Eye (tissue), 1 donor: Measurements from ENCODE around the gene ATP6V1C2.
A peak's percentile ranks its signal among the peaks of the same experiment; 100 is the strongest.

ENCODE experiments used
- DNase-seq: peaks from one replicate; pipeline ENCODE4 v3.0.0-alpha.2; 2015

Gene ATP6V1C2

GRCh38 chr2:10733566-10733925 is 12.1 kb downstream of the ATP6V1C2 start:
- DNase-seq = no peak

- DNase-seq = no peak
Measured at GRCh38 chr2:10733980-10734379, 12.6 kb downstream of the ATP6V1C2 start.

- no peak for DNase-seq
Measured at GRCh38 chr2:10738192-10738591, 16.8 kb downstream of the ATP6V1C2 start.

GRCh38 chr2:10740226-10740625 is 18.8 kb downstream of the ATP6V1C2 start:
- no peak for DNase-seq

GRCh38 chr2:10741139-10741538 is 19.7 kb downstream of the ATP6V1C2 start:
- DNase-seq = no peak

GRCh38 chr2:10742666-10743065 is 21.2 kb downstream of the ATP6V1C2 start:
- no peak for DNase-seq

- DNase-seq = no peak
Measured at GRCh38 chr2:10750610-10751009, 29.2 kb downstream of the ATP6V1C2 start.

GRCh38 chr2:10752236-10752635 is 30.8 kb downstream of the ATP6V1C2 start:
- DNase-seq = no peak

GRCh38 chr2:10753156-10753555 is 31.7 kb downstream of the ATP6V1C2 start:
- DNase-seq = no peak

GRCh38 chr2:10753876-10754275 is 32.4 kb downstream of the ATP6V1C2 start:
- no peak for DNase-seq

GRCh38 chr2:10755621-10756020 is 34.2 kb downstream of the ATP6V1C2 start:
- DNase-seq = no peak

- no peak for DNase-seq
Measured at GRCh38 chr2:10757814-10758286, 36.4 kb downstream of the ATP6V1C2 start.

GRCh38 chr2:10759151-10759714 is 37.8 kb downstream of the ATP6V1C2 start:
- no peak for DNase-seq

- no peak for DNase-seq
Measured at GRCh38 chr2:10760794-10761504, 39.5 kb downstream of the ATP6V1C2 start.

- DNase-seq = no peak
Measured at GRCh38 chr2:10761591-10761990, 40.2 kb downstream of the ATP6V1C2 start.

GRCh38 chr2:10762651-10763460 is 41.4 kb downstream of the ATP6V1C2 start:
- DNase-seq = no peak

- no peak for DNase-seq
Measured at GRCh38 chr2:10763461-10763800, 42.0 kb downstream of the ATP6V1C2 start.

- DNase-seq = peak; percentile 48
Measured at GRCh38 chr2:10764096-10764785, 42.8 kb downstream of the ATP6V1C2 start.

GRCh38 chr2:10764896-10765295 is 43.5 kb downstream of the ATP6V1C2 start:
- no peak for DNase-seq

- no peak for DNase-seq
Measured at GRCh38 chr2:10765461-10765860, 44.0 kb downstream of the ATP6V1C2 start.

GRCh38 chr2:10765914-10766313 is 44.5 kb downstream of the ATP6V1C2 start:
- no peak for DNase-seq

- no peak for DNase-seq
Measured at GRCh38 chr2:10768063-10768507, 46.7 kb downstream of the ATP6V1C2 start.
